Measurements from ENCODE around the gene OPCML.

OPCML gene

GRCh38 chr11:133399294-133399693 lies 133.0 kb downstream of the OPCML start:
- no peak for TF ChIP-seq ZFX (IDR thresholded peaks at IDR 0.05; ENCODE audit: borderline replicate concordance)
- no peak overlapping the region for H3K27ac ChIP-seq

- TF ChIP-seq CTCF (IDR thresholded peaks at IDR 0.05) (no peak), ZFX (IDR thresholded peaks at IDR 0.05; ENCODE audit: borderline replicate concordance) (no peak)
- no peak overlapping the region for H3K27ac ChIP-seq
Measured at GRCh38 chr11:133390803-133391202, 141.5 kb downstream of the OPCML start.

DNA sequence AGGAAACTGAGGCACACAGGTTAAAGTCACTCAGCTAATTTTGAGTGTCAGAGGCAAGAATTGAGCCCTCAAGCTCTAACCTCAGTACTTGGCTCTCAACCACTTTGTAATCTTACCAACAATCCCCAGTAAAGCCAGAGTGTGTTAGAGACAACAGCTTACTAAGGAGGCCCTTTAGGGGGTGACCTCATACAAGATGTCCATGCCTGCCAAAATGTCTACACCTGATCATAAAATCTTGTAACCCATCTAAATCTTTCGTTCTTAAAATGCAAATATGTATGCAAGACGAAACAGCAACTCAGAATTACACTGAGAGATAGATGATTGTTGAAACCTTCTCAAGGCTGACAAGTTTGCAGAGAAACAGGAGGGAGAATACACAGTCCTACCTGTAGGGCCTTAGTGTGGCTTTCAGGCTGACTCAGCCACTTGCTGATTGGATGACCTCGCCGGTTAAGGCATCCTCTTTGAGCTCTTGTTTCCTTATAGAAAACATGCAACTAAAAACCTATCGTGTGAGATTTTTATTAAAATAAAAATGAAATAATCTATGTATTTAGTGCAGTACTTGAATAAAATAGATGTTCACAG lies 143.2 kb downstream of the OPCML start:
- H3K27ac ChIP-seq: no peak overlapping the region
- TF ChIP-seq ZFX (IDR thresholded peaks at IDR 0.05; ENCODE audit: borderline replicate concordance) (no peak), CTCF (IDR thresholded peaks at IDR 0.05) (no peak)

DNA sequence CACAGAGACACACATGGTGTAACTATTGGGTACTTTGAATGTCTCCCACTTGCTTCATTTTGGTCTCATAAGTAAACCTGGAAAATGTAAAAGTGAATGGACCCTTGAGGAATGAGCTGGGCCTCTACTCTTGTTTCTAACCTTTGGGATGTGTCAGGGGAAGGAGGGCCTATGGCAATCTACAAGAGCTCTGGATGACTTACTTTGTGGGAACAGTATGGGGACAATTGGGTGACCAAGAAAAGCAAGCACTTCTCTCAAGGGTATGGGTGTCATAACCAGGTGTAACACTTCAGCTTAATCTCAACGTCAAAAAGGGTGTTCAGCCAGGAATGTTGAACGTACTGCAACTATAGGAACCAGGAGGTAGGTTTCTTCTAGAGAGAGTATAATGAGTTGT lies 144.0 kb downstream of the OPCML start:
- TF ChIP-seq ZFX (IDR thresholded peaks at IDR 0.05; ENCODE audit: borderline replicate concordance) (no peak), CTCF (IDR thresholded peaks at IDR 0.05) (no peak)
- no peak overlapping the region for H3K27ac ChIP-seq

GRCh38 chr11:133386852-133387251 lies 145.4 kb downstream of the OPCML start:
- TF ChIP-seq ZFX (IDR thresholded peaks at IDR 0.05; ENCODE audit: borderline replicate concordance): no peak
- TF ChIP-seq CTCF (IDR thresholded peaks at IDR 0.05): no peak
- no peak overlapping the region for H3K27ac ChIP-seq

- no peak for TF ChIP-seq CTCF (IDR thresholded peaks at IDR 0.05)
- TF ChIP-seq ZFX (IDR thresholded peaks at IDR 0.05; ENCODE audit: borderline replicate concordance): no peak
- no peak overlapping the region for H3K27ac ChIP-seq
Measured at GRCh38 chr11:133386262-133386661, 146.0 kb downstream of the OPCML start.

DNA sequence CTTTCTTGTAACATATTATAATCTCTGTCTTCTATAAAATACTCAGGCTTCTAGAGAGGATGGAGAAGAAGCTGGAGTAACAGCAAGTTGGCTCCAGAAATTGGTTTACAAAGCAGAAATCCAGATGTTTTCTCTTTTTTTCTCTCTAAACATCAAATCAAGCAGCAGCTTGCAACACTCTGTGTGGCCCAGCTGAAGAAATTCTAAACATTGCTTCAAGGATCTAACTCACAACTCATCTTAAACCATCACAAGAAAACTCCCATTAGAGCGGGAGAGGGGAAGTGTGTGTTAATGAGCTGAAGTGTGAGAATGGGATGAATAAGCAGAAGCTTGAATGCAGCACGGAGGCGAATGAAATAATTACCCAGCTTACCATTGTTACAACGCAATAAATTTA lies 146.5 kb downstream of the OPCML start:
- no peak overlapping the region for H3K27ac ChIP-seq
- TF ChIP-seq CTCF (IDR thresholded peaks at IDR 0.05): no peak

GRCh38 chr11:133384731-133385130 lies 147.6 kb downstream of the OPCML start:
- TF ChIP-seq CTCF (IDR thresholded peaks at IDR 0.05) (no peak), ZFX (IDR thresholded peaks at IDR 0.05; ENCODE audit: borderline replicate concordance) (no peak)

More at GRCh38 chr11:133384731-133385130, 147.6 kb downstream of the OPCML start:
- H3K27ac ChIP-seq: no peak overlapping the region
